NCI-H82 treated with DMSO at 0.1 percent for 48 hours (cell line): ENCODE measurements around the gene TAF1C.
A peak's percentile ranks its signal among the peaks of the same experiment; 100 is the strongest.
"Not testable (repeated sequence)": the region's sequence is repeated elsewhere in the genome, so short reads cannot be mapped to it uniquely, and the experiment has no call there.

ENCODE experiments used
- DNase-seq: peaks from one replicate; lab custom pipeline; 2025; ENCODE audit not compliant: unreplicated experiment; lab: John Stamatoyannopoulos, UW

Gene TAF1C, protein sequence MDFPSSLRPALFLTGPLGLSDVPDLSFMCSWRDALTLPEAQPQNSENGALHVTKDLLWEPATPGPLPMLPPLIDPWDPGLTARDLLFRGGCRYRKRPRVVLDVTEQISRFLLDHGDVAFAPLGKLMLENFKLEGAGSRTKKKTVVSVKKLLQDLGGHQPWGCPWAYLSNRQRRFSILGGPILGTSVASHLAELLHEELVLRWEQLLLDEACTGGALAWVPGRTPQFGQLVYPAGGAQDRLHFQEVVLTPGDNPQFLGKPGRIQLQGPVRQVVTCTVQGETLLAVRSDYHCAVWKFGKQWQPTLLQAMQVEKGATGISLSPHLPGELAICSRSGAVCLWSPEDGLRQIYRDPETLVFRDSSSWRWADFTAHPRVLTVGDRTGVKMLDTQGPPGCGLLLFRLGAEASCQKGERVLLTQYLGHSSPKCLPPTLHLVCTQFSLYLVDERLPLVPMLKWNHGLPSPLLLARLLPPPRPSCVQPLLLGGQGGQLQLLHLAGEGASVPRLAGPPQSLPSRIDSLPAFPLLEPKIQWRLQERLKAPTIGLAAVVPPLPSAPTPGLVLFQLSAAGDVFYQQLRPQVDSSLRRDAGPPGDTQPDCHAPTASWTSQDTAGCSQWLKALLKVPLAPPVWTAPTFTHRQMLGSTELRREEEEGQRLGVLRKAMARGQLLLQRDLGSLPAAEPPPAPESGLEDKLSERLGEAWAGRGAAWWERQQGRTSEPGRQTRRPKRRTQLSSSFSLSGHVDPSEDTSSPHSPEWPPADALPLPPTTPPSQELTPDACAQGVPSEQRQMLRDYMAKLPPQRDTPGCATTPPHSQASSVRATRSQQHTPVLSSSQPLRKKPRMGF

DNA sequence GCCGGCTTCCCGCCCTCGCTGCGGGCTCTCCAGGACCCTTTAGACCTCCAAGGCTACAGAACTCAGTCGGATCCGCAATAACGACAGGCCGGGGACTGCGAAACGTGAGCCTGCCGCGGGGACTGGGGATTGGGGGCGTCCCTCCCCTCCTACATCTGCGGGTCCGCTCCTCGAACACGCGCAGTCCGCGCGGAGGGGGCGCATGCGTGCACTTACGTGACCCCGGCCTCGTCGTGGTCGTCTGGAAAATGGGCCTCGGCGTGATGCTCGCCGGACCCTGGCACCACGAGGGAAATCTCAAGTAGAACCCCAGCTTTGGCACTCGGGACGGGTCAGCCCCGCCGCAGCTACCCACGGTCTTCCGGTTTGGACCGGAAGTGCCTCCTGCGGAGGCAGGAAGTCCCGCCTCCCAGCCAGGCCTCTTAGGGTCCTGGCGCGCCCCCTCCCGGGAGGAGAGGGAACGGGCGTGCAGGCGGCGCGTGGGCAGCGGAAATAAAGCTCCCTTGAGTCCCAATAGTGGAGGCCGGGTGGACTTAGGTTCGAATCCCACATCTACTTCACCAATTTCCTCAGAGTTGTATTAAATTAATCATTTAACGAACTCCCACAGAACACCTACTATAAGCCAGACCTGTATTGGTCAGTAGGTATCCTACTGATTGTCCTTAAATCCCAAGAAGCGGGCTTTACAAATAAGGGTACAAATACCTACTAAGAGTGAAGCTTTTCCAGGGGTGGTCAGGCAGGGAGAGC is at the start of gene TAF1C:
Gene TAF1C (minus strand): TSS at position 373 of the 753 bp plus-strand sequence. CDS start 2,069 bp downstream, outside the sequence.
- peak; percentile 47 for DNase-seq

DNA sequence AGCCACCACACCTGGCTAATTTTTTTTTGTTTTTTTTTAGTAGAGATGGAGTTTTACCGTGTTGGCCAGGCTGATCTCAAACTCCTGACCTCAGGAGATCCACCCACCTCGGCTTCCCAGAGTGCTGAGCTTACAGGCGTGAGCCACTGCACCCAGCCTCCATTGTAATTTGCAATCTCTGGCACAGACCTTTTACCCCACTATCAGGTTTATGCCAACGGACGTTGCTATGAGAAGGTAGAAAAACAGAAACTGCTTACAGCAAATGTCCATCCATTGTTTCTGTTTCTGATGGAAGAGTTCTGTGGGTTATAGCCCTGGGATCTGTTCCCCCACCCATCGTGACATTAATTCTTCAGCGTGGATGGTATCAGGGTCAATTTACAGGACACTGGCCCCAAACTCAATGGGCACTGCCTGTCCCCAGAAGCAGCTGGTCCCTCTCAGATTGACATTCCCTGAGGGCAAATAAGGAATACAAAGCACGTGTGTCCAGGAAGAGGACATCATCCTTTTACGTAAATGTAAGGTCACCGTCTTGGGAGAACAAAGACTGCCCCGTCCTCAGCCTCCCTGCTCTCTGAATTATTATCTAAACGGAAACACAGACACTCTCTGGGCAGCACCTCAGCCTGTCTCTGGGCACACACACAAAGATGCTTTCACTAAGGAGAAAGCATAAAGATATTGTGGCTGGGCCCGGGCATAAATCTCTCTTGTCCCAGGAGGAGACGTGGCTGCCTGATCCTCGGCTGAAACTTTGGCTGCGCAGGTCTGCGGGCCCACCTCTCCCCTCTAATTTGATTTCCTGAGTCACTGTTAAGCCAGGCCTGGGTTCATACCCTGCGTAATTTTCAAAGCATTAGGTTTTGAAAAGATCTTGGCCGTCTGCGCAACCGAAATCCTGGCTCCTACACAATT is 47.7 kb upstream of the TAF1C start:
- peak; percentile 24 for DNase-seq

DNA sequence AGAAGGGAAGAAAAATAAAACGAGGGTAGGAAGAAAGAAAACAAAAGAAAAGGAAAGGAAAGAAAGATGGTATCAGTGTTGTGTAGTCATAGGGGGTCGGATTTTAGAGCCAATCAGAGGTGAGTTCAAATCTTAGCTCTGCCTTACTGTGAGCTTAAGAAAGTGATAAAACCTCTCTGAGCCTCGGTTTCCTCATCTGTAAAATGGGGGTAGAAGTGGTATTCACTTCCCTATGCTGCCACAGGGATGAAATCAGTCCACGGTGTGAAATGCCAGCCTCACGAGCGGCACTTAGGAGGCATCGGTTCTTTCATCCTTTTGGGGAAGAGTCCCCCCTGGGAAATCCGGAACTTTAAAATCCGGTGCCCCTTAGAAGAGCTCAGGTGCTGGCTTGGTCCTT is 46.9 kb upstream of the TAF1C start:
- no peak for DNase-seq

DNA sequence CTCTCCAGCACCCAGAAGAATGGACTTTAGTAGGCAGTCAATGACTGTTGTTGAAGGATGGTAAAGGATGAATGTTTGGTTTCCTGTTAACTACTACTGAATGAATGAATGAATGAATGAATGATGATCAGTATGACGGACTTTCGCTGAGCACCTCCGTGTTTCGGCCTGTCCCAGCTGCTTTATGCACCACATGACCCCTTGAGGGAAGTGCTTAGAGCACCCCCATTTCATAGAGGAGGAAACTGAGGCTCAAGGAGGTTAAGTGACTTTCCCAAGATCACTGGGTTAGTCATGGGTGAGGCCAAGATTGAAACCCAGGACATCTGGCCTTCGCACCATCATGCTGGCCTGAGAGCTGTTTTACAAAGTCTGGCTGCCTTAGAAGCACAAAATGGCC is 46.1 kb upstream of the TAF1C start:
- DNase-seq, result no peak

DNA sequence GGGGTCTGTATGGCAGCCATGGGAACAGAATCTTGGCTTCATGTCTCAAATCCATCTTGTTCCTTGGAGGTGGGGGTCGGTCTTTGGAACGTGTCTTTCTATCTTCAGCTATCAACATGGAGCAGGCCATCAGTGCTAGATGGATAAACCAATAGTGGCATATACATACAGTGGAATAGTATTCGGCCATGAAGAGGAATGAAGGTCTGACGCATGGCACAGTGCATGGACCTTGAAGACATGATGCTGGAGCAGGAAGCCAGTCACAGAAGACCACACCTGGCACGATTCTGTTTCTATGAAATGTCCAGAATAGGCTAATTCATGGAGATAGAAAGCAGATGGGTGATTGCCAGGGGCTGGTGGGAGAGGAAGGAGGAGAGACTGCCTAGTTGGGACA is 45.2 kb upstream of the TAF1C start:
- DNase-seq, result no peak

DNA sequence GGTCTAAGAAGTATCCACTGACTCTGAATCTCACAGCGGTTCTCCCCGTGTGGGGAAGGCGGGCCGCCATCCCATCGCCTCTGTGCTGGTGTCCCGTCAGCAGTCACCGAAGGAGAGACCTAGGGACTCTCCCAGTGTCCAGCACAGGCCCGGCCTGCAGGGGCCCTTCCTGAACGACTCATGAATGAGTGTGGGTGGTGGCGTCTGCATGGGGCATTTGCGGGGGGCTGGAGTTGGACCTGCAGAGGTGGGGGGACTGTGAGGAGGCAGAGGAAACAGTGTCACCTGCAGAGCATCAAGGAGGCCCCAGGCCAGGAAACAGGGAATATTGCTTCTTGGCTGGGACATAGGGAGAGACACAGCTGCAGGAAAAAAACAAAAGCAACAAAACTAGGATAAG is 42.6 kb upstream of the TAF1C start:
- DNase-seq, result no peak

DNA sequence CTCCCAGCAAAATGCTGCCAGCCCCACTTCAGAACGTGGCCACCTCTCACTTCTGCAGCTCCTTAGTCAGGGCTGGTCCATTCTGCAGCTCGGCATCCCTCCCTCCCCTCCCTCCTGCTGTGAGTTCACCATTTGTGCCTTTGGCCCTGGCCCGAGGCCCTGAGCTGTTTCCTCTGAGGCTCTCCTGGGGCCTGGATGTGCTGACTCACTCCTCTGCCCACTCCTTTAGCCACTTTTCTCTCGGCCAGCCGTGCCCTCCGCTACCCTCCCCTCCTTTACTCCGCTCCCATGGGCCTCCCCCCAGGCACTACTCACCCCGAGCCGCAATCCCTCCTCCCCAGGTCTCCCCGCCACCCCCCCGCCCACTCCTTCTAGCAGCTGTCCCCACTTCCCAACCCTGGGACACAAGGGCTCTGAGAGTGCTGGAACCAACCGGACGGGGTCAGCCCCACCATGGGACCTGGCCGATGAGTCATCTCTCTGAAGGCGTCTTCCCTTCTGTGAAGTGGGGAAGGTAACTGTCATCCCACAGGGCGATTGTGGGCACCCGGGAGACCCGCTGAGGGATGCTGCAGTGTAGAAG is 41.5 kb upstream of the TAF1C start:
- DNase-seq, result no peak

DNA sequence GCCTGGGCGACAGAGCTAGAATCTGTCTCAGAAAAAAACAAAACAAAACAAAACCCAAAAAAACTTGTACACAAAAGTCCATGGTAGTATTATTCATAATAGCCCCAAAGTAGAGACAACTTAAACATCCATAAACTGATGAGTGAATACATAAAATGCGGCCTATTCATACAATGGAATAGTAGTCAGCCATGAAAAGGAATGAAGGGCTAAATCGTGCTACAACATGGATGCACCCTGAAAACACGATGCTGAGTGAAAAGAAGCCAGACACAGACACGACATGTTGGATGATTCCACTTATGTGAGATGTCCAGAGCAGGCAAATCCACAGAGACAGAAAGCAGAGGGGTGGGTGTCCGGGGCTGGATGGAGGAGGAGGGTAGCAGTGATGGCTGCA is 40.7 kb upstream of the TAF1C start:
- DNase-seq, result no peak

DNA sequence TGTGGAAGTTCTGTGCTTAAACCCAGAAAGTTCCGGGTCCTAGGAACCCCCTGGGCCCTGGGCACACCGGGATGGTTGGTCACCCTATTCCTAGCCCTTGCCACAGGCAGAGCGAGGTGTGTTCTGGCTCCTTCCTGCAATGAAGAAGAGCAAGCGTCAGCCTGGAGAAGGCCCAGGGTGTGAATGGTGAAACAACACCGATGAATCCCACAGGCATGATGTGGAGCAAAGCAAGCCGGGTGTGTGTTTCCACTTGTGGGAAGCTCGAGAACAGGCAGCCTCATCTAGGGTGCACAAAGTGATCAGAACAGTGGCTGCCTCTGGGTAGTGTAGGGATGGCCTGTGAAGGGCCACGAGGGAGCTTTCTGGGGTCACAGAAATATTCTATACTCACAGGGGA is 39.2 kb upstream of the TAF1C start:
- DNase-seq, result no peak

DNA sequence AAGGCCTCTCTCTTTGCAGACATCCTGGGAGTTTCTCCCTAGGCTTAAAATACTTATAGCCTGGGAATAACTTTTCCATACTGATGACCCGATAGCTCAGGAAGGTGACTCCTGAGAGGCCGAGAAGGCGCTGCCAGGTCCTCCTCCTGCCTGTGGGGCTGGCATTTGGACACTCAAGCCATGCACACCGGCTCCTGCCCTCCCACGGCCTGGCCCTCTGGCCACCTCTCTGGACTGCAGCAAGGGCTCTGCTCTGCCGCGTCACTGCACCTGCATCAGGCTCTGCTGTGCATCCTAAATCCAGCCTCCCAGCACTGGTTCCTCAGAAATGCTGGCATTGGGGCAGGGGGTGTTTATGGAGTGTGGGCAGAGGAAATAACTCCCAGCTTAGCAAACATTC is 38.7 kb upstream of the TAF1C start:
- no peak for DNase-seq

DNA sequence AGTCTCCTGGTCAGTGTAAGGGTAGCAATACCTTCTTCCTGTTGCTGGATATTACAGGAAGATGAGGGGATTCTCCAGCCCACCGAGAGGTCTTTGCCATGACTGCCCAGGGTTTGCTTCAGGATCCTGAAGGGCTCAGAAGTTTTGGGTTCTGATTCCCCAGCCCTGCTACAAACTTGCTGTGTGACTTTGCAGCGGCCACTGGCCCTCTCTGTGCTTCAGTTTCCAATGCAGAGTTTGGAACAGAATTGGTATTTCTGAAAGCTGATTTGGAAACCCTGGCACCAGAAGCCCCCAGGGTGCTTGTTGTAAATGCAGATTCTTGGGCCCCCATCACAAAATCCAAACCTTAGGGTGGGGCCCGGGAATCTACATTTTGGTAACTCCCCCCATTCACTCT is 38.3 kb upstream of the TAF1C start:
- DNase-seq, result no peak

DNA sequence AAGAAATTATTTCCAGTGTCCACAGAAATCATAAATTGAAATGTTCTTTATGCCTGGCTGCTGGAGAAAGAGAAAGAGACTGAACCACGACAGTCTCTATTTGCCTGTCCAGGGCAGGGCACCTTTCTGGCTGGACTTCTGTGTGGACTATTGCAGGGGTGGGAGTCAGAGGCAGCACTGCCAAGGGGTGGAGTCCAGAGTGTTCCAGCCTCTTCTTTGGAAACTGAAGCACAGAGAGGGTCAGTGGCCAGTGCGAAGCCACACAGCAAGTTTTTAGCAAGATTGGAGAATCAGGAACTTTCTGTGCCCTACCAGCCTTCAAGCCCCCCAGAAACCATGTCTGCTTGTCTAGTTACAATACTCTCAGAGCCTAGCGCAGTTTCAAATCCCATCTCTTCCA is 37.7 kb upstream of the TAF1C start:
- DNase-seq, result no peak

DNA sequence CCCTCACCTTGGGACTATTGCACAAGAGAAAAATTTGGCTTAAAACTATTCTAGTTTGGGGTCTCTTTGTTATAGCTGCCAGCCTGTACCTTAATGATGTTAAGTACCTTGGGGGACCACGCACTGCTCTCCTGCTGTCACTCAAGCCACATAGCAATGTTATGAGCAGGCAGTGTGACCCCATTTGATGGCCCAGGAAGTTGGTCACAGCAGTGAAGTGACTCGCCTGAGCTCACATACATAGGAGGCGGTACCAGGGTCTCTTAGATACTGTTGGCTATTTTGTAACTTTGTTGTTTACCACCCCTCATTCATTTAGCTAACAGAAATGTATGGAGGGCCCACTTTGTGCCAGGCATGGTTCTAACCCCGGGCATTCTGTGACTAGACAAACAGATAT is 36.6 kb upstream of the TAF1C start:
- no peak for DNase-seq

DNA sequence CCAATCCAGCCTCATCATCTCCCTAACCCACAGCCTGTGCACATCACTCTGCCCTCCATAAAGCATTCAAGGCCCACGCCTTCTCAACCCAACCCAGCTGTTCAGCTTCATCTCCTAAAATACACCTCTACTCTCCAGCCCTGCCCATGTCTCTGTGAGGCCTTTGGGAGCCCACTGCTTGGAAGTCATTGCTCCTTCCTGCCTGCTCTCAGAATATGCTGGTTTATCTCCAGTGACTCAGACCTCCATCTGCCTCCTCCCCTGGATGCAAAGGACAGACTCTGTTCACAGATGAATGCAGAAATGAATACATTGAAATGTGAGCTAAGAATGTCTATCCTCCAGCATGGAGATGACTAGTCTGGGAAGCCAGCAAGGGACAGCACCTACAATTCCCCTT is 34.0 kb upstream of the TAF1C start:
- no peak for DNase-seq

DNA sequence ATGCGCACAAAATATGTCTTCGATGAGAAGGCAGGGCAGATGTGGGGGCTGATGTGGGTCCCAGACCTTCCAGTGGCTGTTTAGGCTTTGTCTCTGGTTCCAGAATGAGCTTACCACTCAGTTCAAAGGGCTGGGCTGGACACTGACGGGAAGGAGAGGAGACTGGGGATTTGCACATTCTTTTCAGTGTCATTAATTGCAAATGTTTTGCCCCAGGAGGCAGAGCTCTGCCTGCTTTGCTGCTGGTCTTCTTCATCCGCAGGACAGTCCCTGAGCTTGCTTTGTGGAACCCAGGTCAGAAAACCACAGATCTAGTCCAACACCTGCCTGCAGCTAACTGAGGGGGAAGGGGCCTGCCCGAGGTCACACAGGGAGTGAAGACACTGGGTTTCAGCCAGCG is 32.1 kb upstream of the TAF1C start:
- DNase-seq, result no peak

DNA sequence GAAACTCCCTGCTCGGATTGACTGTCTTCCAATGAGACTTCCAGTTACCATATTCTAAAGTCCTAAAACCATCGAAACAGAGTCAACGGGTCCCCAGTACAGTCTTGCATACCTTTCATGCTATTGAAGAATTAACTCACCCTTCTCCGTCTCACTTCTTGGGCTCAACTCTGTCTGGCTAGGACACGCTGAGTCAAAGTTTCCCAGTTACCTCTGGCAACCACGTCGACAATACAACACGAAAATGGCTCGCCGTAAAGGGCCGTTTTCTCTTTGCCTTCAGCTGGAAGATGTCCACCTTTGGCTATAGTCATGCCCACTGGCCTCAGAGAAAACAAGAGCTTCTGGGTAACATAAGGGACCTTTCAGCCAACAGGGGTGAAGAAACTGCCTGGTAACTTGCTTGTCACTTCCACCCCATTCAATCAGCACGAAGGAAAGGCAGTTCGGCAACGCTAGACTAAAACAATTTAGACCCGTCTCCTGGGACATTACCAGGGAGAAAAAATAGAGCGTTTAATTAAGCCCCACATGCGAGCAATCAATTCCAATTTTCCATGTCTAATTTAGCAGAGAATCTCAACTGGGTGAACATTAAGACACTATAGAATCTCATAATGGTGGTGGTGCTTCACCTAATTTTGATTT is 31.4 kb upstream of the TAF1C start:
- no peak for DNase-seq

DNA sequence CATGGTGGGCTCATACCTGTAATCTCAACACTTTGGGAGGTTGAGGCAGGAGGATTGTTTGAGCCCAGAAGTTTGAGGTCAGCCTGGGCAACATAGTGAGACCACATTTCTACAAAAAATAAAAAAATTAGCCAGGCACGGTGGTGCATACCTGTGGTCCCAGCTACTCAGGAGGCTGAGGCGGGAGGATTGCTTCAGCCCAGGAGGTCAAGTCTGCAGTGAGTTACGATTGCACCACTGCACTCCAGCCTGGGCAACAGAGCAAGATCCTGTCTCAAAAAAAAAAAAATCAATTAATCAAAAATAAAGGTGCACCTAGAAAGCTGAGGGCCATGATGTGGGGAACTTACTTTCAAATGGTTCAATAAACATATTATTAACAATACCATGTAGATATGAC is 29.3 kb upstream of the TAF1C start:
- not testable (repeated sequence) for DNase-seq

DNA sequence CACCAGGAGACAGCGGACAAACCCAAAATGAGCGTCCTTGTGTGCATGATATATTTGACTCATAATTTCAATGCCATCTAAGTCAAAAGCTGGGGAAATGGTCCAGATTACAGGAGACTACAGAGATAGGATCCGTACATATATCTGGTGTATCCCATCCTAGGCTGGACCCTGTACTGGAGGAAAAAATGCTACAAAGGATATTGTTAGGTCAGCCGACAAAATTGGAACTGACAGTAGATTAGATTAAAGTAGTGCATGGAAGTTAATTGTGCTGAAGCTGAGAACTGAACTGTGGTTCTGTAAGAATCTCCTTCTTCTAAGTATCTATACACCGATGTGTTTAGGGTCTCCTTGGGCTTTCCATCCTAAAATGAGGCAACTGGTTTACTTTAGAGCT is 28.7 kb upstream of the TAF1C start:
- DNase-seq, result no peak

DNA sequence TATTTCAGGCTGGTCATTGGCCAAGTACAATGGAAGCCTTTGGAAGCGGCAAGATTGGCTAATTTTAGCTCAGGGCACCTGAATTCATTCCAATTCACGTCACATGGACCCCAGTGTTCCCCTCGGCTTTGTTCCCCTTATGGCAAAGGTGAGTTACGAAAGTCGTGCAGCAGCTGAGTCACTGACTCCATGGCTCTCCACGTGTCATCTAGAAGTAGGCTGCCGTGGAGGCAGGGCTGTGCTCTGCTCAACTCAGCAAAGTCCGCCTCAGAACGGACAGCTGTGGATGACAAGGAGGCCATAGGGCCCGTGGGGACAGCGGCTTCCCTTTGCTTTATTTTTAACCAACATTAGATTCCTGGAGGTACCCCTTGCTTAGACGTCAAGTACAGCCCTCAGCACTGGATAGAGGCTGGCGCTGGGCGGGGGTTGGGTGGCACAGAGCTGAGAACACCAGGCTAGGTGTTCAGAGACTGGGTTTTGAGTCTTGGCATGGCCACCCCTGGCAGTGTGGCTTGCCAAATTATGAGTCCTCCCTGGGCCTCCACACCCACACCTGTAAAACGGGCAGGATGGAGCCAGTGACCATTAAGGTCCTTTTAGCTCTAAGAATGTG is 27.7 kb upstream of the TAF1C start:
- no peak for DNase-seq
